ENCODE results near the gene COL4A3. TPM values are rescaled to one million over a fixed set of nuclear protein-coding genes. Genes with fewer than 3 reads are reported as not detected.

COL4A3 gene
- polyA plus RNA-seq, 1 donor (not counting 4 experiments of a cell fraction or from before 2014, with no cell fraction given), result not detected

DNA sequence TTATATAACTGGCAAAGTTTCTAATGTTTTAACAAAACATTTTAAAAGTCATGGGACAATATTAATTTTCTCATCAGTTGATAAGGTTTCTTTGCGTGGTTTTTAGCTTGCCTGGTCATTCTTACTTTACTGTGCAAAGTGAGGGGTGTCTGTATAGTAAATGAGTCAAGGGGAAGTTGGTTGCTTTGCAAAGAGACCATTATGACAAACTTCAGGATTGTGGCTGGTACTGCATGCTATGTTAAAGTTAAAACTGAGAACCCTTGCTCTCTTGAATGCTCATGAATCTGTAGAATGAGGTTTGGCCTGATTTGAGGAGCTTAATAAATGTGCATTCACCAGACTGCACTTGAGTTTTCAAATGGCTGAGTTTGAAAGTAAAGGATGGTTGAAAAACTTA is 47.4 kb upstream of the COL4A3 start:
- dilution Hi-C loops (cut with MboI; ENCODE audit: extremely low pct_ligation_motif_present, low sequenced_read_pairs), result no loop called here
- H3K36me3 ChIP-seq (ENCODE audit: control insufficient read depth in 2 of 2, extremely low read depth in 1 of 2, insufficient read depth in 2 of 2, low read length in 2 of 2), result no peaks in the 10 kb centered on the region
- H3K9me3 ChIP-seq (ENCODE audit: control insufficient read depth, low read depth, low read length), result no peaks in the 10 kb centered on the region
- no peaks in the 10 kb centered on the region for H3K9me1 ChIP-seq (ENCODE audit: control insufficient read depth, extremely low read depth, insufficient read depth, low read length)
- no peak overlapping the region for H3K27ac ChIP-seq (ENCODE audit: control insufficient read depth, insufficient read depth, low read length)
- TF ChIP-seq EZH2 (IDR thresholded peaks at IDR 0.05; ENCODE audit: low read length) (no peak), CTCF (optimal IDR thresholded peaks at IDR 0.05 in 1 of 3, IDR thresholded peaks at IDR 0.05 in 1 of 3, conservative IDR thresholded peaks at IDR 0.05 in 1 of 3; ENCODE audit: extremely low read depth in 1 of 3, insufficient read depth in 2 of 3, low read length in 3 of 3) (no peak)
- H4K20me1 ChIP-seq (ENCODE audit: control insufficient read depth, extremely low read depth, insufficient read depth, low read length), result no peaks in the 10 kb centered on the region
- H2AFZ ChIP-seq (ENCODE audit: control insufficient read depth, low read length), result no peak overlapping the region
- DNase-seq (ENCODE audit: low read depth, low spot score), result no peak
- no peaks in the 10 kb centered on the region for H3K27me3 ChIP-seq (ENCODE audit: control insufficient read depth, extremely low read depth, insufficient read depth, low read length)
- H3K9ac ChIP-seq (ENCODE audit: control insufficient read depth, extremely low read depth, insufficient read depth, low read length), result no peak overlapping the region
- H3K4me2 ChIP-seq (ENCODE audit: control insufficient read depth, extremely low read depth, insufficient read depth, low read depth, low read length), result no peak overlapping the region
- no peak for FAIRE-seq
- no peak overlapping the region for H3K4me3 ChIP-seq (ENCODE audit: control insufficient read depth in 2 of 3, extremely low read depth in 1 of 3, insufficient read depth in 2 of 3, low read depth in 1 of 3, low read length in 3 of 3)
- no peaks in the 10 kb centered on the region for H3K79me2 ChIP-seq (ENCODE audit: control insufficient read depth, insufficient read depth, low read length)
- H3K4me1 ChIP-seq (ENCODE audit: control insufficient read depth, extremely low read depth, insufficient read depth, low read length), result no peaks in the 10 kb centered on the region

DNA sequence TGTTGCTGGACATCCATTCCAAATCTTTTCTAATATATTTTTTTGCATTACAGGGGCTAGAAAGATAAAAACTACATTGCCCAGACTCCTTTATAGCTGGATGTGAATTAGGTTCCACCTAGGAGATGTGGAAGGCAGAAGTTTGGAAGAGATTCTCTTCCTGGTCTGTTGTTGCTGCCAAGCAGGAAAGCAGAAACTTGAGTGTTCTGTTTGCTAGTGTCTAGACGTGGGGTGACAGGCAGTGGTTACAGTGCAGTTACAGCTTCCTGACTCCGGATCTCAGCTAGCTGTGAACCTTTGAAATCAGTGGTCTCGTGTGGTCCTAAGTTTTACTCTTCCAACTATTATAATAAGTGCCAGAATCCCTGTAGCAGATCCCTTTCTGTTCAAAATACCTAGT is 46.6 kb upstream of the COL4A3 start:
- H2AFZ ChIP-seq (ENCODE audit: control insufficient read depth, low read length), result no peak overlapping the region
- FAIRE-seq, result no peak
- dilution Hi-C loops (cut with MboI; ENCODE audit: extremely low pct_ligation_motif_present, low sequenced_read_pairs), result no loop called here

More for the DNA sequence above, 46.6 kb upstream of the COL4A3 start:
- Histone ChIP-seq H3K27ac (ENCODE audit: control insufficient read depth, insufficient read depth, low read length) (no peak overlapping the region), H3K4me2 (ENCODE audit: control insufficient read depth, extremely low read depth, insufficient read depth, low read depth, low read length) (no peak overlapping the region), H4K20me1 (ENCODE audit: control insufficient read depth, extremely low read depth, insufficient read depth, low read length) (no peaks in the 10 kb centered on the region), H3K9me1 (ENCODE audit: control insufficient read depth, extremely low read depth, insufficient read depth, low read length) (no peaks in the 10 kb centered on the region), H3K4me1 (ENCODE audit: control insufficient read depth, extremely low read depth, insufficient read depth, low read length) (no peaks in the 10 kb centered on the region), H3K9ac (ENCODE audit: control insufficient read depth, extremely low read depth, insufficient read depth, low read length) (no peak overlapping the region), H3K27me3 (ENCODE audit: control insufficient read depth, extremely low read depth, insufficient read depth, low read length) (no peaks in the 10 kb centered on the region), H3K9me3 (ENCODE audit: control insufficient read depth, low read depth, low read length) (no peaks in the 10 kb centered on the region), H3K4me3 (ENCODE audit: control insufficient read depth in 2 of 3, extremely low read depth in 1 of 3, insufficient read depth in 2 of 3, low read depth in 1 of 3, low read length in 3 of 3) (no peak overlapping the region), H3K36me3 (ENCODE audit: control insufficient read depth in 2 of 2, extremely low read depth in 1 of 2, insufficient read depth in 2 of 2, low read length in 2 of 2) (no peaks in the 10 kb centered on the region), H3K79me2 (ENCODE audit: control insufficient read depth, insufficient read depth, low read length) (no peaks in the 10 kb centered on the region)
- DNase-seq (ENCODE audit: low read depth, low spot score), result no peak
- TF ChIP-seq CTCF (optimal IDR thresholded peaks at IDR 0.05 in 1 of 3, IDR thresholded peaks at IDR 0.05 in 1 of 3, conservative IDR thresholded peaks at IDR 0.05 in 1 of 3; ENCODE audit: extremely low read depth in 1 of 3, insufficient read depth in 2 of 3, low read length in 3 of 3) (no peak), EZH2 (IDR thresholded peaks at IDR 0.05; ENCODE audit: low read length) (no peak)

All from keratinocyte (primary cell).